Transverse colon (tissue), 4 donors: ENCODE results near the gene NCBP3. TPM values are rescaled to one million over a fixed set of nuclear protein-coding genes. Genes with fewer than 3 reads are reported as not detected.
A peak's percentile ranks its signal among the peaks of the same experiment; 100 is the strongest.

ENCODE experiments used
- DNase-seq: peaks from one replicate; pipeline ENCODE4 v3.0.0-alpha.2; 2019
- H3K27ac ChIP-seq, 4 donors: fragments of 200-600 bp; sonication (generic); 2 replicates each; pipeline ENCODE4 v1.5.1; 2016 to 2018; ENCODE audit warnings: inconsistent platforms in 4 of 4
- H3K27me3 ChIP-seq: fragments of 200-600 bp; sonication (generic); 2 replicates; pipeline ENCODE4 v1.5.1; 2017; ENCODE audit warnings: inconsistent platforms
- H3K36me3 ChIP-seq, 4 donors: fragments of 200-600 bp; sonication (generic); 2 replicates each; pipeline ENCODE4 v1.5.1; 2017 to 2019; ENCODE audit warnings: inconsistent platforms in 4 of 4
- H3K4me1 ChIP-seq, 4 donors: fragments of 200-600 bp; sonication (generic); 2 replicates each; pipeline ENCODE4 v1.5.1; 2017 to 2020; ENCODE audit warnings: inconsistent platforms in 4 of 4
- H3K4me3 ChIP-seq, 4 donors: fragments of 200-600 bp; sonication (generic); 1 replicate in 1 of 4; 2 replicates in 3 of 4; pipeline versions ENCODE4 v1.5.1 to v1.6.1; 2017 to 2019; ENCODE audit warnings: inconsistent platforms in 4 of 4
- H3K9me3 ChIP-seq, 2 donors: fragments of 200-600 bp; sonication (generic); 2 replicates each; pipeline ENCODE4 v1.5.1; 2017 to 2019; ENCODE audit warnings: inconsistent platforms in 2 of 2
- EP300 ChIP-seq: sonication (generic); formaldehyde crosslinking; IDR thresholded peaks from one replicate; pipeline ENCODE4 v1.6.1; 2017; ENCODE audit warnings: antibody characterized with exemption, low read depth
- POLR2A ChIP-seq: fragments of 450-650 bp; IDR thresholded peaks from one replicate; pipeline ENCODE4 v1.6.1; 2016; ENCODE audit warnings: antibody characterized with exemption, mild to moderate bottlenecking, moderate library complexity
- POLR2AphosphoS5 ChIP-seq, 3 donors: sonication (generic); formaldehyde crosslinking; IDR thresholded peaks; one replicate each; pipeline ENCODE4 v1.6.1; 2016; ENCODE audit warnings: antibody characterized with exemption in 3 of 3
- WGBS, 2 donors: methylation state at CpG; one replicate each; pipeline ENCODE4 v1.1.5; 2018; ENCODE audit warnings: low coverage in 1 of 2; 5-methylcytosine and 5-hydroxymethylcytosine counted together
- in situ Hi-C, 4 donors: fragments of 200-750 bp; cut with MboI; loops; one replicate each; pipeline versions ENCODE4 v1.15.0 to v1.15.1; 2017; ENCODE audit warnings: low sequenced_read_pairs in 3 of 4, low pct_ligation_motif_present in 1 of 4, low pct_unique_long_range_greater_than_20kb in 1 of 4
- intact Hi-C: fragments of 100-400 bp; cut with DNase I; formaldehyde crosslinking; loops from one replicate; pipeline ENCODE4 v1.15.1; 2023; ENCODE audit warnings: low total_unique reads
- total RNA-seq, 4 donors: library from RNA; depleted of rRNA; stranded (reverse); fragments of >200 nt; gene quantifications; one replicate each; pipeline ENCODE4 v1.1.0, GENCODE V29; 2016
- TF ChIP-seq, protein P1 (sequence below), 5 experiments: fragments of 200-600 bp in 3 of 5; fragments of 450-650 bp in 2 of 5; sonication (generic) in 3 of 5; IDR thresholded peaks; 1 replicate in 2 of 5; 2 replicates in 3 of 5; pipeline ENCODE4 v1.5.1; 2016 to 2017; ENCODE audit warnings: antibody characterized with exemption in 5 of 5, inconsistent platforms in 3 of 5, mild to moderate bottlenecking in 2 of 5, moderate library complexity in 1 of 5

The NCBP3 gene
- 10 to 100 TPM; 28.9 to 55.6 (median 45.8) TPM for total RNA-seq

DNA sequence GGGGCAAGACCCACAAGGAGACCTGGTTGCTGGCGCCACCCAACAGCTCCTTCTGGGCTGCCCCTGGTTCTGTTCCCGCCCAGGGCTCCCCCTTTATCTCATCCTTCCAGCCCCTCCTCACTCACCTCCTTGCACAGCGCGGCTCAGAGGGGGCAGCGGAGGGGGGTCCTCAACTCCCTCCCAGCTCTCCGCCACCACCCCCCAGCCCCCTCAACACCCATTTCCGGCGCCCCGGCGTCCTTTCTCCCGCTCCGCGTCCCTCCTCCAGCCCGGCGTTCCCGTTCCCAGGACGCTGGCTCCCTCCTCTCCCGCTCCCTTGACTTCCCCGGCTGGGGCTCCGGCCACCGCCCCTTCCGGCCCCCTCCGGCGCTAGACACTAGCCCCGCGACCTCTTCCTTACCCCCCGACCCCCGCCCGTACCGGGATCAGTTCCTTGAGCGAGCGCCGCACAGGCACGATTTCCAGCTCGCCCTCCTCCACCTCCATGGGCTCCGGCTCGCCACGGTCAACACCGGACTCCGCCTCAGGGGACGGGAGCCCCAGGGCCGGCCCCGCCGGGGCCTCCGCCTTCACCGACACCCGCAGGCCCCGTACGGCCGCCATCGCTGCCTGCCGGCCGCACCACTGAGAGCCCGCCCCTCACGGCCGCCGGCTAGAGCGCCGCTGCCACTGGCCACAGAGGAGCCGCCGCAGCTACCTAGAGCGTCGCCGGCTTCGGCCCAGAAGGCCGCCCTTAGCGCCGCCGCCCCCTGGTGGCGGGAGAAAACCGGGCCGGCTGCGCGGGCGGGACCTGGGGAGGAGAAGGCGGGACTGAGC lies at the start of gene NCBP3:
TSS of gene NCBP3 (minus strand) at position 626 of the 816 bp plus-strand sequence. CDS start at position 603, 23 bp downstream.
- TF ChIP-seq POLR2AphosphoS5 (IDR thresholded peaks at IDR 0.05) (peak; percentile 88 to 94 (median 91)), EP300 (no peak), POLR2A (peak; percentile 93)
- TF ChIP-seq, protein P1, sequence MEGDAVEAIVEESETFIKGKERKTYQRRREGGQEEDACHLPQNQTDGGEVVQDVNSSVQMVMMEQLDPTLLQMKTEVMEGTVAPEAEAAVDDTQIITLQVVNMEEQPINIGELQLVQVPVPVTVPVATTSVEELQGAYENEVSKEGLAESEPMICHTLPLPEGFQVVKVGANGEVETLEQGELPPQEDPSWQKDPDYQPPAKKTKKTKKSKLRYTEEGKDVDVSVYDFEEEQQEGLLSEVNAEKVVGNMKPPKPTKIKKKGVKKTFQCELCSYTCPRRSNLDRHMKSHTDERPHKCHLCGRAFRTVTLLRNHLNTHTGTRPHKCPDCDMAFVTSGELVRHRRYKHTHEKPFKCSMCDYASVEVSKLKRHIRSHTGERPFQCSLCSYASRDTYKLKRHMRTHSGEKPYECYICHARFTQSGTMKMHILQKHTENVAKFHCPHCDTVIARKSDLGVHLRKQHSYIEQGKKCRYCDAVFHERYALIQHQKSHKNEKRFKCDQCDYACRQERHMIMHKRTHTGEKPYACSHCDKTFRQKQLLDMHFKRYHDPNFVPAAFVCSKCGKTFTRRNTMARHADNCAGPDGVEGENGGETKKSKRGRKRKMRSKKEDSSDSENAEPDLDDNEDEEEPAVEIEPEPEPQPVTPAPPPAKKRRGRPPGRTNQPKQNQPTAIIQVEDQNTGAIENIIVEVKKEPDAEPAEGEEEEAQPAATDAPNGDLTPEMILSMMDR (IDR thresholded peaks at IDR 0.05): peak; percentile 88 to 98 (median 97)
- Histone ChIP-seq H3K4me1 (peaks cover 0 to 25% (median 13%) of the 10 kb centered on the region in 4 donors), H3K4me3 (peak within 1 kb of the TSS; percentile 73 to 99 (median 89)), H3K27ac (peak within 1 kb of the TSS; percentile 85 to 97 (median 93)), H3K9me3 (no peaks in the 10 kb centered on the region), H3K27me3 (no peaks in the 10 kb centered on the region), H3K36me3 (peaks cover 0 to under 1% (median 0%) of the 10 kb centered on the region in 4 donors)
- in situ Hi-C loops (loop anchor here in 2 of 4 donors (25.0 kb wide), 1 partner anchor 109 kb away; no protein-coding TSS in a partner anchor), intact Hi-C loops (no loop called here)
- 0 to 1% methylated on average over 2 to 73 of the region's 76 CpGs for WGBS, 2 donors
- peak; percentile 93 for DNase-seq

DNA sequence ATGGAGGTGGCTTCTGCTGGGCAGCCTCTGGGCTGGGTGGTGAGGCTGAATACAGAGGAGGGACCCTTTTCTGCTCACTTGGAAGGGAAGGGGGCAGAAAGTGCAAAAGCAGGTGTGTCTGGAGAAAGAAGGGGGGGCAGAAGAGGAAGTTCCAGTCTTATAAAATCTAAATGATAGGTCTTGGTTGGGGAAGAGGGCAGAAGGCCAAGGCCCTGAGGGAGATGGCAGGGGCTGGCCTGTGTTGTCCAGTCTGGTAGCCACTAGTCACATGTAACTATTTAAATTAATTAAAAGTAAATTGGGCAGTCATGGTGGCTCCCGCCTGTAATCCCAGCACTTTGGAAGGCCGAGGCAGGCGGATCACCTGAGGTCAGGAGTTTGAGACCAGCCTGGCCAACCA lies 49.3 kb upstream of the NCBP3 start:
- in situ Hi-C loops (no loop called here), intact Hi-C loops (no loop called here)
- Histone ChIP-seq H3K4me3 (no peak overlapping the region), H3K27ac (peak overlapping the region; percentile 86 to 93 (median 90)), H3K9me3 (no peaks in the 10 kb centered on the region), H3K36me3 (no peaks in the 10 kb centered on the region), H3K27me3 (no peaks in the 10 kb centered on the region), H3K4me1 (peaks cover 24 to 50% (median 46%) of the 10 kb centered on the region in 4 donors)
- no peak for TF ChIP-seq EP300
- TF ChIP-seq POLR2A: no peak
- TF ChIP-seq POLR2AphosphoS5 (IDR thresholded peaks at IDR 0.05): no peak
- TF ChIP-seq, protein P1 (IDR thresholded peaks at IDR 0.05): no peak
- 96% methylated on average over 3 of the region's 3 CpGs; no CpG with 5 or more reads in 1 of the 2 donors for WGBS, 2 donors
- no peak for DNase-seq

DNA sequence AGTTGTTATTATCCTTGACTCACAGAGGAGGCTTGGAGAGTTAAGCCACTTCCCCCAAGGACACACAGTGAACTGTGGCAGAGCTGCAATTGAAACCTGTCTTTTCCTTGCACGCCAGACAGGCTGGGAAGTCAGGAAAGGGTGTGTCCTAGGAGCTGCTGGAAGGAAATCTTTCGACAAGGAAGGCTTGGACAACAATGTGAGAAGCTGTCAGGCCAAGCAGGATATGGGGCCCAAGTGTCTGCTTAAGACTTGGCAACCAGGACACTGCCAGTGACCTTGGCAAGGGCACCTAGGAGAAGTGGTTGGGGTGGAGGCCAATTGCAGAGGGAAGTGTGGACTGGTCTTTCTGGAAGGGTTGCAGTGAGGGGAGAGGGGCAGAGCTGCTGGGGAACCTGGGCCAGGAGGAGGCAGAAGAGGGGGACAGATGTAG lies 48.9 kb upstream of the NCBP3 start:
- peaks cover 28 to 54% (median 49%) of the 10 kb centered on the region in 4 donors for H3K4me1 ChIP-seq
- no peaks in the 10 kb centered on the region for H3K27me3 ChIP-seq
- TF ChIP-seq EP300 (no peak), POLR2AphosphoS5 (IDR thresholded peaks at IDR 0.05) (peak; percentile 42 to 71 (median 47)), POLR2A (peak; percentile 55)
- TF ChIP-seq, protein P1 (IDR thresholded peaks at IDR 0.05): no peak
- DNase-seq: peak; percentile 71
- intact Hi-C loops (no loop called here), in situ Hi-C loops (no loop called here)
- H3K9me3 ChIP-seq: no peaks in the 10 kb centered on the region
- H3K27ac ChIP-seq: peak overlapping the region; percentile 86 to 93 (median 90)
- H3K36me3 ChIP-seq: no peaks in the 10 kb centered on the region
- 43 to 55% methylated on average over 2 of the region's 2 CpGs for WGBS, 2 donors
- H3K4me3 ChIP-seq: no peak overlapping the region

DNA sequence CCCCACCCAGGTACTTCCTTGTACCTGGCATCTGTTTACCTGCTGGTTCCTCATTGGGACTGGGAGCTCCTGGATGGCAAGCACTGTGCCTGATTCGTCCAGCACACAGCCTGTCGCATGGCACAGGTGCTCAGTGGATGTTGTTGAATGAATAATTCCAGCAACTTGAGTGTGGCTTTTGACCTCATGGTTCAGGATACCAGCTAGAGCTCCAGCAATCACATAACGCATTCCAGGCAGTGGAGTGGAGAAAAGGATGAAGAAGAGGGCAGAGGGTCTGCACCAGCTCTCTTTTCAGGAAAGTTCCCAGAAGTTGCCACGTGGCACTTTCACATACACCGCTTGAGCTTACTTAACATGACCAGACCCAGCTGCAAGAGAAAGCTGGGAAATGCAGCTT lies 48.1 kb upstream of the NCBP3 start:
- TF ChIP-seq EP300 (no peak), POLR2AphosphoS5 (IDR thresholded peaks at IDR 0.05) (no peak), POLR2A (no peak)
- TF ChIP-seq, protein P1 (IDR thresholded peaks at IDR 0.05): no peak
- no peaks in the 10 kb centered on the region for H3K27me3 ChIP-seq
- H3K4me1 ChIP-seq: peaks cover 35 to 62% (median 56%) of the 10 kb centered on the region in 4 donors
- no peaks in the 10 kb centered on the region for H3K9me3 ChIP-seq
- no peak overlapping the region for H3K4me3 ChIP-seq
- DNase-seq: no peak
- in situ Hi-C loops (no loop called here), intact Hi-C loops (no loop called here)
- no peaks in the 10 kb centered on the region for H3K36me3 ChIP-seq
- WGBS, 2 donors: 80% methylated on average over 5 of the region's 5 CpGs; no CpG with 5 or more reads in 1 of the 2 donors
- peak overlapping the region; percentile 86 to 93 (median 90) for H3K27ac ChIP-seq
